GM12891 (cell line): Measurements from ENCODE around the gene PI16.

ENCODE experiments used
- PAX5 ChIP-seq: IDR thresholded peaks from 2 replicates; pipeline ENCODE4 v1.6.1; 2011; ENCODE audit warnings: low read length, moderate library complexity, mild to moderate bottlenecking; ENCODE audit not compliant: insufficient read depth, severe bottlenecking
- POLR2A ChIP-seq: IDR thresholded peaks from 2 replicates; pipeline ENCODE4 v1.6.1; 2011; ENCODE audit warnings: low read depth, low read length, control low read depth
- POLR2AphosphoS5 ChIP-seq: IDR thresholded peaks from 2 replicates; pipeline ENCODE4 v1.6.1; 2011; ENCODE audit warnings: low read depth, low read length, control low read depth
- POU2F2 ChIP-seq: IDR thresholded peaks from 2 replicates; pipeline ENCODE4 v1.6.1; 2011; ENCODE audit warnings: low read depth, mild to moderate bottlenecking, control low read depth, low read length, moderate library complexity
- SPI1 ChIP-seq: IDR thresholded peaks from 2 replicates; pipeline ENCODE4 v1.6.1; 2011; ENCODE audit warnings: low read depth, low read length, control low read depth
- TAF1 ChIP-seq: IDR thresholded peaks from 2 replicates; pipeline ENCODE4 v1.6.1; 2011; ENCODE audit warnings: low read depth, low read length, control low read depth

GRCh38 chr6:36976931-36977330 lies 22.4 kb downstream of the PI16 start:
- no peak for TF ChIP-seq SPI1
- no peak for TF ChIP-seq POLR2A
- no peak for TF ChIP-seq POLR2AphosphoS5
- TF ChIP-seq TAF1 = no peak
- no peak for TF ChIP-seq POU2F2
- TF ChIP-seq PAX5 = no peak
